Measurements from ENCODE around the gene SEPTIN1.

Gene SEPTIN1

GRCh38 chr16:30382111-30382881, at the start of gene SEPTIN1:
SEPTIN1 (minus strand) TSS chr16:30382561; CDS start chr16:30382542, 19 bp downstream.
- DNase-seq: peak; percentile 89

- DNase-seq: no peak
Observed at GRCh38 chr16:30430428-30430970, 48.1 kb upstream of the SEPTIN1 start.

GRCh38 chr16:30429678-30430427, 47.5 kb upstream of the SEPTIN1 start, which contains the start of gene DCTPP1:
DCTPP1 (minus strand) TSS chr16:30430030; CDS start chr16:30429980, 50 bp downstream.
- peak; percentile 99 for DNase-seq

GRCh38 chr16:30429418-30429677, 47.0 kb upstream of the SEPTIN1 start:
- no peak for DNase-seq

- DNase-seq: no peak
Observed at GRCh38 chr16:30428055-30428454, 45.7 kb upstream of the SEPTIN1 start.

- DNase-seq: no peak
Observed at GRCh38 chr16:30421010-30421409, 38.6 kb upstream of the SEPTIN1 start.

GRCh38 chr16:30418350-30419181, 36.2 kb upstream of the SEPTIN1 start:
- DNase-seq: no peak

GRCh38 chr16:30417529-30418349, 35.4 kb upstream of the SEPTIN1 start:
- peak; percentile 95 for DNase-seq

GRCh38 chr16:30416624-30417528, 34.5 kb upstream of the SEPTIN1 start:
- DNase-seq: no peak

GRCh38 chr16:30416047-30416603, 33.8 kb upstream of the SEPTIN1 start:
- no peak for DNase-seq

GRCh38 chr16:30414159-30414558, 31.8 kb upstream of the SEPTIN1 start:
- no peak for DNase-seq

- DNase-seq: no peak
Observed at GRCh38 chr16:30413112-30413806, 30.9 kb upstream of the SEPTIN1 start.

- peak; percentile 95 for DNase-seq
Observed at GRCh38 chr16:30409125-30410060, 27.0 kb upstream of the SEPTIN1 start.

GRCh38 chr16:30407804-30408534, 25.6 kb upstream of the SEPTIN1 start:
- no peak for DNase-seq

- peak; percentile 97 for DNase-seq
Observed at GRCh38 chr16:30407102-30407803, 24.9 kb upstream of the SEPTIN1 start, which contains the start of gene ZNF771. ZNF771 (plus strand) TSS chr16:30407606; CDS start chr16:30408054, 448 bp downstream.

- peak; percentile 33 for DNase-seq
Observed at GRCh38 chr16:30406795-30407101, 24.4 kb upstream of the SEPTIN1 start.

- DNase-seq: no peak
Observed at GRCh38 chr16:30401768-30402425, 19.5 kb upstream of the SEPTIN1 start.

Data from activated CD4-positive, alpha-beta T cell treated with anti-CD3 and anti-CD28 coated beads, Interleukin-2, Interleukin-6, amounts not matched to agents 100 ng/mL and 50 ng/mL, durations not matched to agents 16 hours and 8 hours (primary cell).